HL-60 (cell line): Measurements from ENCODE around the gene ZNF124.

Source experiments
- DNase-seq, 2 experiments: peaks; one replicate each; pipeline ENCODE4 v3.0.0-alpha.2; 2010 to 2020; ENCODE audit warnings: low read depth in 1 of 2, low spot score in 1 of 2
- H3K27ac ChIP-seq: fragments of 250-450 bp; sonication (Bioruptor Pico); replicated peaks from 2 replicates; pipeline ENCODE4 v1.5.1; 2020; ENCODE audit warnings: mild to moderate bottlenecking, moderate library complexity
- H3K27me3 ChIP-seq: fragments of 250-450 bp; sonication (Bioruptor Pico); 2 replicates; pipeline ENCODE4 v1.5.1; 2021; ENCODE audit warnings: mild to moderate bottlenecking, moderate library complexity; ENCODE audit not compliant: insufficient read depth, poor library complexity, severe bottlenecking
- H3K4me3 ChIP-seq: replicated peaks from 2 replicates; pipeline ENCODE4 v1.5.1; 2011; ENCODE audit warnings: mild to moderate bottlenecking, control low read depth, low read length; ENCODE audit not compliant: insufficient read depth
- GABPA ChIP-seq: IDR thresholded peaks from 2 replicates; pipeline ENCODE4 v1.6.1; 2012; ENCODE audit warnings: low read depth
- POLR2AphosphoS5 ChIP-seq: IDR thresholded peaks from 2 replicates; pipeline ENCODE4 v1.6.1; 2012; ENCODE audit warnings: low read depth
- SPI1 ChIP-seq: IDR thresholded peaks from 2 replicates; pipeline ENCODE4 v1.6.1; 2012; ENCODE audit warnings: low read depth, mild to moderate bottlenecking, borderline replicate concordance
- TF ChIP-seq, protein P1 (sequence below): IDR thresholded peaks from 2 replicates; pipeline ENCODE4 v1.6.1; 2012; ENCODE audit warnings: low read depth; ENCODE audit not compliant: insufficient replicate concordance
- TF ChIP-seq, protein P2 (sequence below): IDR thresholded peaks from one replicate; pipeline ENCODE4 v1.5.1; 2011; ENCODE audit warnings: low read length, control low read depth, inconsistent platforms; ENCODE audit not compliant: insufficient read depth

The ZNF124 gene

DNA sequence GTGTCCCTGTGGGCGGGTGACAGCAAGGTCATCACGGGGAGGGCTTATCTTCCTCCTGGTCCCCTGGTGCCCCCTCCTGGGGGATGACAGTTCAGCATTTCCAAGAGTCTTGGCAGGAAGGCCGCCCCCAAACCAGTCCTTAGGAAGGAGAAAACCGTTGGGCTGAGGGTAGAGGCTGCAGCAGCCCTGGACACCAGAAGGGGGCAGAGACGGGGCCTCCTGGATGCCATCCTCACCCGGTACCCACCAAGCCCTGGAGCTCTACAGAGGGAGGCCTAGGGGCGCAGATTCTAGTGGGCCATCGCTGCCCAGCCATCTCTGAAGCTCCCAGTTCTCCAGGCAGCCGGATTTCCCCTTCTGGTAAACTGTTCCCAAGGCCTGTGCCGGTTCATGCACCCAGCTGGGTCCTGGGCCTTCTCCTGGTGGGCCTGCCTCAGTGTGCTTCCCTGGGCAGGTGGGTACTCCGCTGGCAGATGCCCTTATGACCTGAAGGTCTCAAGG, 52.8 kb downstream of the ZNF124 start:
- no peaks in the 10 kb centered on the region for H3K27me3 ChIP-seq
- no peak overlapping the region for H3K27ac ChIP-seq
- no peak overlapping the region for H3K4me3 ChIP-seq
- DNase-seq, result peak in 1 of 2 experiments; percentile 13
- TF ChIP-seq SPI1 (no peak), GABPA (no peak), POLR2AphosphoS5 (no peak)
- TF ChIP-seq, protein P1, sequence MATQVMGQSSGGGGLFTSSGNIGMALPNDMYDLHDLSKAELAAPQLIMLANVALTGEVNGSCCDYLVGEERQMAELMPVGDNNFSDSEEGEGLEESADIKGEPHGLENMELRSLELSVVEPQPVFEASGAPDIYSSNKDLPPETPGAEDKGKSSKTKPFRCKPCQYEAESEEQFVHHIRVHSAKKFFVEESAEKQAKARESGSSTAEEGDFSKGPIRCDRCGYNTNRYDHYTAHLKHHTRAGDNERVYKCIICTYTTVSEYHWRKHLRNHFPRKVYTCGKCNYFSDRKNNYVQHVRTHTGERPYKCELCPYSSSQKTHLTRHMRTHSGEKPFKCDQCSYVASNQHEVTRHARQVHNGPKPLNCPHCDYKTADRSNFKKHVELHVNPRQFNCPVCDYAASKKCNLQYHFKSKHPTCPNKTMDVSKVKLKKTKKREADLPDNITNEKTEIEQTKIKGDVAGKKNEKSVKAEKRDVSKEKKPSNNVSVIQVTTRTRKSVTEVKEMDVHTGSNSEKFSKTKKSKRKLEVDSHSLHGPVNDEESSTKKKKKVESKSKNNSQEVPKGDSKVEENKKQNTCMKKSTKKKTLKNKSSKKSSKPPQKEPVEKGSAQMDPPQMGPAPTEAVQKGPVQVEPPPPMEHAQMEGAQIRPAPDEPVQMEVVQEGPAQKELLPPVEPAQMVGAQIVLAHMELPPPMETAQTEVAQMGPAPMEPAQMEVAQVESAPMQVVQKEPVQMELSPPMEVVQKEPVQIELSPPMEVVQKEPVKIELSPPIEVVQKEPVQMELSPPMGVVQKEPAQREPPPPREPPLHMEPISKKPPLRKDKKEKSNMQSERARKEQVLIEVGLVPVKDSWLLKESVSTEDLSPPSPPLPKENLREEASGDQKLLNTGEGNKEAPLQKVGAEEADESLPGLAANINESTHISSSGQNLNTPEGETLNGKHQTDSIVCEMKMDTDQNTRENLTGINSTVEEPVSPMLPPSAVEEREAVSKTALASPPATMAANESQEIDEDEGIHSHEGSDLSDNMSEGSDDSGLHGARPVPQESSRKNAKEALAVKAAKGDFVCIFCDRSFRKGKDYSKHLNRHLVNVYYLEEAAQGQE, result no peak
- TF ChIP-seq, protein P2, sequence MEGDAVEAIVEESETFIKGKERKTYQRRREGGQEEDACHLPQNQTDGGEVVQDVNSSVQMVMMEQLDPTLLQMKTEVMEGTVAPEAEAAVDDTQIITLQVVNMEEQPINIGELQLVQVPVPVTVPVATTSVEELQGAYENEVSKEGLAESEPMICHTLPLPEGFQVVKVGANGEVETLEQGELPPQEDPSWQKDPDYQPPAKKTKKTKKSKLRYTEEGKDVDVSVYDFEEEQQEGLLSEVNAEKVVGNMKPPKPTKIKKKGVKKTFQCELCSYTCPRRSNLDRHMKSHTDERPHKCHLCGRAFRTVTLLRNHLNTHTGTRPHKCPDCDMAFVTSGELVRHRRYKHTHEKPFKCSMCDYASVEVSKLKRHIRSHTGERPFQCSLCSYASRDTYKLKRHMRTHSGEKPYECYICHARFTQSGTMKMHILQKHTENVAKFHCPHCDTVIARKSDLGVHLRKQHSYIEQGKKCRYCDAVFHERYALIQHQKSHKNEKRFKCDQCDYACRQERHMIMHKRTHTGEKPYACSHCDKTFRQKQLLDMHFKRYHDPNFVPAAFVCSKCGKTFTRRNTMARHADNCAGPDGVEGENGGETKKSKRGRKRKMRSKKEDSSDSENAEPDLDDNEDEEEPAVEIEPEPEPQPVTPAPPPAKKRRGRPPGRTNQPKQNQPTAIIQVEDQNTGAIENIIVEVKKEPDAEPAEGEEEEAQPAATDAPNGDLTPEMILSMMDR, result no peak

DNA sequence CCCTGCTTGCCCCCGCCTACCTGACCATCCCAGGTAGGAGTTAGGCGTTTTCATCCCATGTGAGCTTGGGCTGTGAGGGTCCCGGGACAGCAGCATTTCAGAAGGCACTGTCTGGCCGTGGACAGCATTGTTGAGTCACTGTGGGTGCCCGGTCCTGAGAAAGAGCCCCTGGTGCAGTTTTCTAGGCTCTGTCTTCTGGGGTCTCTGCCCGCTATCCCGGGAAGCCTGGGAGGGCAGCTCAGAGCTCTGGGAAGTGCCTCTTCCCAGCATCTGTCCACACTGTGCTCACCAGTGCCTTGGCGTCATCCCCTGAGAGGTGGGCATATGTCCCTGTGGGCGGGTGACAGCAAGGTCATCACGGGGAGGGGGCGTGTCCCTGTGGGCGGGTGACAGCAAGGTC, 56.3 kb downstream of the ZNF124 start:
- no peak for DNase-seq

DNA sequence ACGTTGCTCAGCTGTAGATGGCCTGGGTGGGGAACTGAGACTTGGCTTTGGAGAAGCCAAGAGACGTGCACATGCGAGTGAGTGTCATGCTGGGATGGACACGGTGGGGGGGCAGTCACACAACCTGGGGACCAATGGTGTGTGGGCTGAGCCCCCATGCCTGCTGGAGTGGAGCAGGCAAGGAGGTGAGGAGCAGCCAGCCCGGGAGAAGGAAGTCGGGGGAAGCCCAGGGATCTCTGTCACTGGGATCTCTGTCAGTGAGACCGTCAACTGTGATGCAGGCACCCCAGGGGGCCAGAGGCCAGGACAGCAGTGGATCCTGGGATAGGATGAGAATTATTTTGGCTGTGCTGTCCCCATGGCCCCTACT, 56.7 kb downstream of the ZNF124 start:
- Histone ChIP-seq H3K27me3 (peaks cover 13% of the 10 kb centered on the region), H3K4me3 (no peak overlapping the region), H3K27ac (no peak overlapping the region)
- no peak for DNase-seq
- TF ChIP-seq GABPA (no peak), SPI1 (no peak), POLR2AphosphoS5 (no peak)
- TF ChIP-seq, protein P1, result no peak
- TF ChIP-seq, protein P2, result no peak

More for the DNA sequence above, 56.3 kb downstream of the ZNF124 start:
- Histone ChIP-seq H3K27me3 (peaks cover 12% of the 10 kb centered on the region), H3K27ac (no peak overlapping the region), H3K4me3 (no peak overlapping the region)
- TF ChIP-seq, protein P1, result no peak
- TF ChIP-seq SPI1, result no peak
- TF ChIP-seq, protein P2, result no peak
- no peak for TF ChIP-seq GABPA
- TF ChIP-seq POLR2AphosphoS5, result no peak
